Pancreas (tissue), 10 donors: ENCODE measurements around the gene A2M. TPM values are rescaled to one million over a fixed set of nuclear protein-coding genes. Genes with fewer than 3 reads are reported as not detected.

ENCODE experiments used
- ATAC-seq, 4 donors: fragments of 200-7000 bp; cut with Tn5 transposase; one replicate each; pipeline versions ENCODE4 v1.8.0 to v1.9.1; 2020; ENCODE audit warnings: mild to moderate bottlenecking in 4 of 4, moderate library complexity in 4 of 4
- DNase-seq, 6 donors: peaks; one replicate each; pipeline ENCODE4 v3.0.0-alpha.2; 2020
- FAIRE-seq: peaks from 2 replicates; lab custom pipeline; 2012; peaks lifted over from hg19 to GRCh38; lab: Jason Lieb, UNC
- H3K27ac ChIP-seq, 4 donors: fragments of 200-600 bp; sonication (generic); 1 replicate in 3 of 4; 2 replicates in 1 of 4; pipeline versions ENCODE4 v1.5.0 to v1.8.0; 2020
- H3K27me3 ChIP-seq, 4 donors: fragments of 200-600 bp; one replicate each; pipeline ENCODE4 v1.8.0; 2021
- H3K36me3 ChIP-seq, 3 donors: fragments of 200-600 bp; sonication (generic) in 1 of 3; one replicate each; pipeline versions ENCODE4 v1.5.0 to v1.8.0; 2020 to 2021
- H3K4me1 ChIP-seq, 3 donors: fragments of 200-600 bp; one replicate each; pipeline ENCODE4 v1.8.0; 2021
- H3K4me3 ChIP-seq, 4 donors: fragments of 200-600 bp; sonication (generic) in 2 of 4; one replicate each; pipeline versions ENCODE4 v1.5.0 to v1.8.0; 2020 to 2021
- H3K9me3 ChIP-seq, 4 donors: fragments of 200-600 bp; one replicate each; pipeline ENCODE4 v1.8.0; 2021
- CTCF ChIP-seq, 4 donors: fragments of 200-600 bp; sonication (generic) in 3 of 4; IDR thresholded peaks; one replicate each; pipeline versions ENCODE4 v1.5.0 to v1.8.0; 2021; ENCODE audit warnings: antibody characterized with exemption in 4 of 4
- WGBS, 2 donors: extraction: QIAGEN DNeasy Blood & Tissue Kit; methylation state at CpG; one replicate each; pipeline ENCODE4 v1.1.7; 2013; 5-methylcytosine and 5-hydroxymethylcytosine counted together
- intact Hi-C, 3 donors: fragments of 100-400 bp; cut with DNase I; formaldehyde crosslinking; loops; one replicate each; pipeline versions ENCODE4 v1.11.1 to v1.14.2; 2022
- polyA plus RNA-seq, 2 donors: library from polyadenylated mRNA; stranded (reverse); fragments of 200-250 nt; gene quantifications; one replicate each; pipeline ENCODE4 v1.2.3, GENCODE V29; 2013
- total RNA-seq, 6 donors: library from RNA; stranded (reverse); fragmentation: NEBNext Ultra II Directional in 4 of 6; extraction: Animal tissue kit (Norgen Biotek cat#: 25700) in 4 of 6; gene quantifications; one replicate each; pipeline versions ENCODE4 v1.2.1 to v1.2.4, GENCODE V29; 2021 to 2023
- donor health status: healthy with polysubstance abuse.
- donor health status: DM: no; HTN: no; CAD: no; lungs with moderate emphysema.
- donor health status: DM: no; HTN: no; CAD: no.
- donor health status: control.
- donor health status: control.
- donor health status: Bipolar disorder and iron deficiency.
- donor health status: DM: yes; HTN: yes; CAD: no.
- donor health status: DM: no; HTN: no; CAD: no.
- donor health status: DM: no; HTN: no; CAD: no.
- donor health status: DM: yes; HTN: yes; CAD: no.

A2M gene
- total and polyA plus RNA-seq, 8 donors: 22.8 to 275 (median 62.4) TPM

DNA sequence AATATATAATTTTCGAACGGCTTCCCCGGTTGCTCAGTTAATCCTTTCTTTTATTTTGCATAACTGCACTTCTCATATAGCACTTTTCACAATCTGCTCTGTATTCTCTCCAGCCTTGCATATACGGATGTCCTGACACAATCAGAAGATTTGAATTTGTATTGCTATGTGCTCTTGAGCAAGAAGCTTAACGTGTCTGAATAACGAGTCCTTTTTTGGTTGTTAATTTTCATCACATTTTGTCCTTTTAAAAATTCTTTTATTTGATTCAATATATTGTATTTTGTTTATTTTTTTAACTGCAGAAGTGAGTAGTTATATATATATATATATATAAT lies 17.6 kb downstream of the A2M start:
- no peak for TF ChIP-seq CTCF (IDR thresholded peaks at IDR 0.05)
- no peak for DNase-seq

DNA sequence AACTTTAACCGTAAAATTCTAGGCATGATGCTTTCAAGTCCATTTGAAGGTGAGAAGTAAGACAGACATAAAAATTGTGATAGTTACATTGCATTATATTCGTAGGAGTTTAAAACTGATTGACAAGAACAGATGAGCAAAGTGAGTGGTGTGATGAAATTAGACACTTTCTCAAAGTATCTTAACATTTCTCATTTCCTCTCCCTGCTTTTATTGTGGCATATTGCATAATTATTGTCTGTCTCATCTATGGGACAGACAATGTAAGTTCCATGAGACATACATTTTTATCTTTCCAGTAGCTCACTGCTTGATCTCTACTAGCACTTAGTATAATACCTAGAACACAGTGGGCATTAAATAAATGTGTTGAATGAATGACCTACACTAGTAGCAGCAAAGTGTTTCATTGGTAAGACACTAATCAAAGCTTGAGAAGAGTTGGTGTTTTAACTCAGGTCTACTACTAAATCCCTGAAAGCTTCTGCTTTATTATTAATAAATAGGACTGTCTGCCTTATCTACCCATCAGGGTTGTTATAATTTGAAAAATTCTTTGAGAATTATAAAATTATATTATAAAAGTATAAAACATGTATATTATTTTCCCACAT lies 19.0 kb downstream of the A2M start:
- FAIRE-seq (no peak), ATAC-seq (no peak), DNase-seq (no peak)
- intact Hi-C loops: no loop called here
- WGBS, 2 donors: 78 to 87% methylated on average over 2 of the region's 2 CpGs
- TF ChIP-seq CTCF (IDR thresholded peaks at IDR 0.05): no peak
- no peak overlapping the region for H3K27ac ChIP-seq
- H3K36me3 ChIP-seq: no peaks in the 10 kb centered on the region
- no peaks in the 10 kb centered on the region for H3K9me3 ChIP-seq
- no peaks in the 10 kb centered on the region for H3K4me1 ChIP-seq
- H3K27me3 ChIP-seq: no peaks in the 10 kb centered on the region
- H3K4me3 ChIP-seq: no peak overlapping the region

More for the DNA sequence above, 17.6 kb downstream of the A2M start:
- Histone ChIP-seq H3K27ac (no peak overlapping the region), H3K27me3 (no peaks in the 10 kb centered on the region), H3K4me3 (no peak overlapping the region), H3K9me3 (no peaks in the 10 kb centered on the region), H3K36me3 (no peaks in the 10 kb centered on the region), H3K4me1 (no peaks in the 10 kb centered on the region)
- 90% methylated on average over 6 of the region's 6 CpGs for WGBS, 2 donors
- intact Hi-C loops: no loop called here
- FAIRE-seq (no peak), ATAC-seq (no peak)

GRCh38 chr12:9095322-9095721 lies 20.4 kb downstream of the A2M start:
- ATAC-seq (no peak), DNase-seq (no peak), FAIRE-seq (no peak)
- TF ChIP-seq CTCF (IDR thresholded peaks at IDR 0.05): no peak
- H3K36me3 ChIP-seq: no peaks in the 10 kb centered on the region
- WGBS, 2 donors: 95 to 98% methylated on average over 3 of the region's 3 CpGs
- H3K4me1 ChIP-seq: no peaks in the 10 kb centered on the region
- intact Hi-C loops: no loop called here
- no peaks in the 10 kb centered on the region for H3K27me3 ChIP-seq
- H3K4me3 ChIP-seq: no peak overlapping the region
- no peak overlapping the region for H3K27ac ChIP-seq
- no peaks in the 10 kb centered on the region for H3K9me3 ChIP-seq

- TF ChIP-seq CTCF (IDR thresholded peaks at IDR 0.05): no peak
- no peak for DNase-seq
- Histone ChIP-seq H3K27ac (no peak overlapping the region), H3K4me3 (no peak overlapping the region), H3K4me1 (no peaks in the 10 kb centered on the region), H3K36me3 (no peaks in the 10 kb centered on the region), H3K27me3 (no peaks in the 10 kb centered on the region), H3K9me3 (no peaks in the 10 kb centered on the region)
- ATAC-seq: no peak
- 88 to 90% methylated on average over 3 of the region's 3 CpGs for WGBS, 2 donors
- intact Hi-C loops: no loop called here
- FAIRE-seq: no peak
These were observed 21.1 kb downstream of the A2M start for GRCh38 chr12:9094512-9095206.
